HG03045 (cell line): ENCODE measurements around the gene MCM3AP.
"Not testable (repeated sequence)": the region's sequence is repeated elsewhere in the genome, so short reads cannot be mapped to it uniquely, and the experiment has no call there.

Source experiments
- ATAC-seq: cut with Tn5 transposase; IDR thresholded peaks from one replicate; pipeline ENCODE4 v1.9.1; 2021; ENCODE audit warnings: mild to moderate bottlenecking, moderate library complexity; ENCODE audit not compliant: unreplicated experiment

MCM3AP gene

DNA sequence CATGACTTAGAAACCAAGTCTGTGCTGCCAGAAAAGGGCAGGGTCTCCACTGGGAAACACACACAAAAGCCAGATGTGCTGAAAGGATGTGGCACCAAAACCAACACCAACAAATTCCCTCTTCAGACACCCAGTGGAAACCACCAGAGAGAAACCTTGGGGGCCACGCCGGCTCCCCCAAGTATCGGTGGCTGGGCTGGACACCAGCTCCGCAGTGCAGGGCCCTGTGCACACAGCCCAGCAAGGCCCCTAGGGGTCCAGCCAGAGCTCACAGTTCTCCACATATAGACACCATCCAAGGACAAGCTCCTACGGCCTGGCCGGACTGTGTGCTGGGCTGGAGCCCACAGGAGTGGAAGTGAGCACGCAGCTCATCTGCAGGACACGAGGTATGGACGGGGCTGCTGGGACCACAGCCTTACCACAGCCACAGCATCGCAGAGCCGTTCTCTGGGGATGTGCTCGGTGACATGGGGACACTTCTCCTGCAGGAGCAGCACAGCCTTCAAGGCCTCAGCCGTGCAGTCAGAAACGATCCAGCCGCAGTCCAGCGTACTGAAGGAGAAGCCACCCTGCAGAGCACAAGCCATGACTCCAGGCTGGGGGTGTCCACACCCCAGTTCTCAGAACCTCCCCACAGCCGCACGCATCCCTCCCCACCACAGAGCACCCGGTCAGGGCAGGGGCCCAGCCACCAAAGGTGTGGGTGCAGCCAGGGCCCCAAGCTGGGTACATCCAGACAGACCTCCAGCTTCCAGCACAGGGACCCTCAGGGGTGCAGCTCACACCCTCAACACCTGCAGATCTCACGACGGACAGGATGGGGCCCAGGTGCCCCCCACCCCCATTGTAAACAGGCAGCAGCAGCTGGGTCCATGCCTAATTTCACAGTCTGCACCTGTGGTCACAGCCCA lies 78.1 kb downstream of the MCM3AP start:
- ATAC-seq: no peak

DNA sequence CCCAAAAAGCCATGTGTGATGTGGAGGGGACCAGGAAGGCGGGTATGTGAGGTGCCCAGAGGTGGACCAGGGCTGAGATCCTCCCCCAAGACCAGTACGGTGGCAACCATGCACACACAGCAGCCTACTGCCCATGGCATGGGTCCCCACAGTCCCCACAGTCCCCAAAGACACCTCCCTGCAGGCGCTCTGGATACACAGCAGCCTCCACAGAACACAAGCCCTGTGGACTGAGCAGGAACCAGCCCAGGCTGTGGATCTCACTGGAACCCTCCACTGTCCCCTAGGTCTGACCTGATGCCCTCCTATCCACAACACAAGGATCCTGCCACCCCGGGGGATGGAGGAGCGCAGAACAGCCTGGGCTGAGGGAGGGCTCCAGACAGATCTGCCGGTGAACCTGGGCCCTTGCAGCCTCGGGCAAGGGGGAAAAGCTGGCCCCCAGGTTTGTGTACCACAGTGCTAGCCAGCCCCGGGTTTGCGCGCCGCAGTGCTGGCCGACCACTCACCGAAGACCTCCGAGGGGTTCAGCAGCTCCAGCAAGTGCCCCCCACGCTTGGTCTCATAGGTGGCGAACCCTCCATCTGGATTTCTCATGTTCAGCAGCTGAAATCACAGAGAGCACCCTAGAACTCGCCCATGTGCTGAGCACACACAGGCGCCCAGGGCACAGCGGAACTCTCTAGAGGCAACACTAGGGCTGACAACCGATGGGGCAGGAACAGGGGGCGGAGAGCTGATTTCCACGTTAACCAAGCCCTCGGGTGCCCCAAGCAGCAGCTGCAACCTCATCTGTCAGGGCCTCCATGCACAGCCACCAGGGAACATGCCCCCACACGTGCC lies 79.0 kb downstream of the MCM3AP start:
- no peak for ATAC-seq

DNA sequence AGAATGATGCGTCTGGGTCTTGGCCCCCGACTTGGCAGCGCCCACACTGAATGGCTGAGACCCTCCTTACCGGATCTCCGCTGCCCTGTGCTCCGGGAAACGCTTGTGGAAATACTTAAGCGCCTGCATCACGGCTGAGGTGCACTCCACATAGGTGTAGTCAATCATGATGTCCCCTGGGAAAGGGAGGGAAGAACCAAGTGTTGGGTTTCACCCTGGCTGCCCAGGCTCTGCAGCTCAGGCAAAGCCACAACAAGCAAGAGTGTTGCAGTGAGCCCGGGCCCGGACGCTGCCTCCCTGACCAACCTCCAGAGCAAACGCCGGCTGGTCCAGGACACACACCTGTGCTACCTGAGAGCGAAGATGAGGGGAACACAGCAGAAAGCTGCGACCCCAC lies 79.6 kb downstream of the MCM3AP start:
- ATAC-seq: no peak

DNA sequence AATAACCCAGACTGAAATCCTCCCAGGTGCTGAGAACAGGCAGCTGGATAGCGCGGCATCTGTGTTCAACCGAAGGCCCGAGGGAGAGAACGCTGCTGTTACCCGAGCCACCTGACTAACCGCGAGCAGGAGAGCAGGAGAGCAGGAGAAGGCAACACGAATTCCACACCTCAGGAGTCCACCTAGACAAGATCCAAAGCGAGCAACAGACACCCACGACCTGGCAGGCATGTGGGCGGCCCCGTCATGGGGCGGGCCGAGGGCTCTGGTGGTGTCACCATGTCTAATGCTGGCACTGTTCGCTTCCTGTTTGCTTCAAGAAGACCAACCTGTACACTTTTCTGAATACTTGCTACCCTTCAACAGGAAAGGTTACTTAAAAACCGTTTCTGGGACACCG lies 80.2 kb downstream of the MCM3AP start:
- ATAC-seq: no peak

DNA sequence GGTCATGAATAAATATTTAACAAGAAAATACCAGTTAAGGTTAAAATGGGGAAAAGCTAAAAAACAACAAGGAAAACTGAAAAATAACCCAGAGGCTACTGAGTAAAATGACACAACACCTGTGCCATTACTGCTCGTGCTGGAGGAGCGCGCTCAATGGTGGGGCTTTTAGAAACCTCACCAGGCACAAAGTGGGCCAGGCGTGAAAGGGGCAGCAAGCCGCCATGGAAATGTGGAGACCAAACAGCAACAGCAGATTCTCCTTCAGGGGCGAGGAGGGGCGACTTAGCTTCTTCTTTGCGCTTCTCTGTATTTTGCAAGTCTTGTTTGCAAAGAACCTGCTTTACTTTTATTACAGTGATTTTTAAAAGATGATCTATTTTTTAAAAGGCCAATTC lies 82.2 kb downstream of the MCM3AP start:
- ATAC-seq: no peak

DNA sequence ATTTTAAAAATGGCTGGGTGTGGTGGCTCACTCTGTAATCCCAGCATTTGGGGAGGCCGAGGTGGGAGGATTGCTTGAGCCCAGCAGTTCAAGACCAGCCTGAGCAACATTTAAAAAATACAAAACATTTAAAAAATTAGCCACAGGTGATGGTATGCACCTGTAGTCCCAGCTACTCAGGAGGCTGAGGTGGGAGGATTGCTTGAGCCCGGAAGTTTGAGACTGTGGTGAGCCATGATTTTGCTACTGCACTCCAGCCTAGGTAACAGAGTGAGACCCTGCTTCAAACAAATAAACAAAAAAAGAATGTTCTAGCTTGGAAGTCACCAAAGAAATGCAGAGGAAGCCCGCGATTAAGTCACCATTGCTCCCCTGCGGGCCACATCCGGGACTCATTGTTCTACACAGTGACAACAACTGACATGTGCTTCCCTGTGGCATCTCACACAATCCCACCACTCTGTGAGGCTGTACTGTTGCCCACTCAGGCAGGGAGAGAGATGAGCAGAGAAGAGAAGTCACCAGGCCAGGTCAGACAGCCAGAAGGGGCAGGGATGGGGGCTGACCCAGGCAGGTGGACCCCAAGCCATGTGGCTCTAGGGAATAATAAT lies 82.7 kb downstream of the MCM3AP start:
- ATAC-seq: no peak

DNA sequence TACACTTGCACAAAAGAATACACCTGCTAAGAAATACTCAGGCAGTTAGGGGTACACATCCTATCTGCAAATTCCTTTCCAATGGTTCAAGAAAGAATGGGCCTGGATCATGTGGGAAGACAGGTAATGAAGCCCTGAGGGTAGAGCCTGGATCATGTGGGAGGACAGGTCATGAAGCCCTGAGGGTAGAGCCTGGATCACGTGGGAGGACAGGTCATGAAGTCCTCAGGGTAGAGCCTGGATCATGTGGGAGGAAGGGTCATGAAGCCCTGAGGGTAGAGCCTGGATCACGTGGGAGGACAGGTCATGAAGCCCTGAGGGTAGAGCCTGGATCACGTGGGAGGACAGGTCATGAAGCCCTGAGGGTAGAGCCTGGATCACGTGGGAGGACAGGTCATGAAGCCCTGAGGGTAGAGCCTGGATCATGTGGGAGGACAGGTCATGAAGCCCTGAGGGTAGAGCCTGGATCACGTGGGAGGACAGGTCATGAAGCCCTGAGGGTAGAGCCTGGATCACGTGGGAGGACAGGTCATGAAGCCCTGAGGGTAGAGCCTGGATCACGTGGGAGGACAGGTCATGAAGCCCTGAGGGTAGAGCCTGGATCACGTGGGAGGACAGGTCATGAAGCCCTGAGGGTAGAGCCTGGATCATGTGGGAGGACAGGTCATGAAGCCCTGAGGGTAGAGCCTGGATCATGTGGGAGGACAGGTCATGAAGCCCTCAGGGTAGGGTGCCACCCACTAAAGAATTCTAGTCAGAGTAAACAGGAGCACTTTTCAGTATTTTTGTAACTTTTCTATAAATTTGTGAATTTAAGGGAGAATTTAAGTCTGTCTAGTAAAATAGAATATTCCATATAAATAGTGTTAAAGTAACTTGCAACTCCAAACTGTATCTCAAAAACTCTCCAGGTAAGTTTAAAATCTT lies 84.3 kb downstream of the MCM3AP start:
- ATAC-seq: not testable (repeated sequence)

DNA sequence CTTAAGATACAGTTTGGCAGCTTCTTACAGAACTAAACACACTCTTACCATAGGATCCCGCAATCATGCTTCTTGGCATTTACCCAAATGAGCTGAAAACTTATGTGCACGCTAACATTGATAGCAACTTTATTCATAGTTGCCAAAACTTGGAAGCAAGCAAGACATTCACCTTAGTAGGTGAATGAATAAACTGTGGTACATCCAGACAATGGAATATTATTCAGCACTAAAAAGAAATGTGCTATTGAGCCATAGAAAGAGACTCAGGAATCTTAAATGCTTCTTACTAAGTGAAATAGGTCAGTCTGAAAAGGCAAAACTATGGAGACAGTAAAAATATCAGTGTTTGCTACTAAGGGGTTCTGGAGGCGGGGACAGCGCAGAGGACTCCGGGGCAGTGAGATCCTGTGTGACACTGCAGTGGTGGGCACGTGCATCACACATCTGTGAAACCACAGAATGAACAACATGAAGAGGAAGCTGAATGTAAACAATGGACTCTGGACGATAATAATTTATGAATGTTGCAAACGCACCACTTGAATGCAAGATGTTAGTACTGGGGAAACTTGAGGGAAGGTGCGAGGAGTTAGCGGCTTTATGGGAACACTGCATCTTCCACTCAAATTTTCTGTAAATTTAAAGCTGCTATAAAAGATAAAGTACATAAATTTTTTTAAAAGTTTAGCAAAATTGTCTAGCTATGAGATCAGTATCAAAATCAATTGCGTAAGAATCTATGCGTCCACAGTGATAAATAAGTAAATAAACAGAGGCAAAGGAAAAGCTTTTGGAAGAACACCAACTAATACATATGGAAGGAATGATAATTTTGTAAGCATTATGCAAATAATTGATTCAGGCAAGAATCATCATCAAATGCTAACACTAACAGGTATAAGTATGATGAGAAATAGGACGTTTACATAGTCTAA lies 85.7 kb downstream of the MCM3AP start:
- ATAC-seq: no peak

DNA sequence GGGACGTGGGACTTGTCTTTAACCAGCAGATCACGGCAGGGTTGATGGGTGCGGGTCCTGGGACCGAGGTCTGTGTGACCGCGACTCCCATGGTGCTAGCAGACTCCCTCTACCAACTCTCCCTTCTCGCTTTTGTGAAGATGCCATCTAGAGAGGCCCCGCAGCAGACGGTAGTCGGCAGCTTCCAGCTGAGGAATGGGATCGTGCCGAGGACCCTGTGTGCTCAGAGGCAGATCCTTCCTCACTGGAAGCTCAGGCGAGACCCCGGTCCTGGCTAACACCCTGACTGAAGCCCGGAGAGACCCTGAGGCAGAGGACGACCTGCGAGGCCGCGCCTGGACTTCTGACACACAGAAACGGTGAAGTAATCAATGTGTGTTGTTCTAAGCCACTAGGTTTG lies 88.7 kb downstream of the MCM3AP start:
- ATAC-seq: no peak

DNA sequence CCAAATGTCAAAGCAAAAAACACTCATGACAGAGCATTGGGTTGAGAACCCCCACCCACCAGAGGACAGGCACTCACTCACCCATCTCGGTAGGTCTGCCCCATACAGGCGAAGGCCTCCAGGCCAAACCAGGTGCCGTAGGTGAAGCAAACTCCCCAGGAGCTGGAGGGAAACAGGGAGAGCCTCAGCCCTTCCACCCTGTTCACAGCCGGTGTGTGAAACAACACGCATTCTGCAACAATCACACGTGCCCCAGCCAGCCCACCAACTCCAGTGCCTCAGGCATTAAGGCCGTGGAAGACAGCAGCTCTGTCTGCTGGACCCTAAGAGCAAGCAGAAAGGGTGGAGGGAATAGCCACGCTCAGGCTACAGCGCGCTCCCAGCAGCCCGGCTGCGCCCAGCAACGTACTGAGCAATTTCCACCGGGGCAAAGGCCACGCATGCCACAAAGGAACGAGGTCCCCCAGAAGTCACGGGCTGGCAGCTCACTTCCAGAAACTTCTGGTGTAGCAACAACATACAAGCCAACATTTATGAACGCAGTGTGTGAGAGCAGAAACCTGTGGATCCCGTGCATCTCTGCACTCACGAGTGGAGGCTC lies 89.7 kb downstream of the MCM3AP start:
- ATAC-seq: no peak

DNA sequence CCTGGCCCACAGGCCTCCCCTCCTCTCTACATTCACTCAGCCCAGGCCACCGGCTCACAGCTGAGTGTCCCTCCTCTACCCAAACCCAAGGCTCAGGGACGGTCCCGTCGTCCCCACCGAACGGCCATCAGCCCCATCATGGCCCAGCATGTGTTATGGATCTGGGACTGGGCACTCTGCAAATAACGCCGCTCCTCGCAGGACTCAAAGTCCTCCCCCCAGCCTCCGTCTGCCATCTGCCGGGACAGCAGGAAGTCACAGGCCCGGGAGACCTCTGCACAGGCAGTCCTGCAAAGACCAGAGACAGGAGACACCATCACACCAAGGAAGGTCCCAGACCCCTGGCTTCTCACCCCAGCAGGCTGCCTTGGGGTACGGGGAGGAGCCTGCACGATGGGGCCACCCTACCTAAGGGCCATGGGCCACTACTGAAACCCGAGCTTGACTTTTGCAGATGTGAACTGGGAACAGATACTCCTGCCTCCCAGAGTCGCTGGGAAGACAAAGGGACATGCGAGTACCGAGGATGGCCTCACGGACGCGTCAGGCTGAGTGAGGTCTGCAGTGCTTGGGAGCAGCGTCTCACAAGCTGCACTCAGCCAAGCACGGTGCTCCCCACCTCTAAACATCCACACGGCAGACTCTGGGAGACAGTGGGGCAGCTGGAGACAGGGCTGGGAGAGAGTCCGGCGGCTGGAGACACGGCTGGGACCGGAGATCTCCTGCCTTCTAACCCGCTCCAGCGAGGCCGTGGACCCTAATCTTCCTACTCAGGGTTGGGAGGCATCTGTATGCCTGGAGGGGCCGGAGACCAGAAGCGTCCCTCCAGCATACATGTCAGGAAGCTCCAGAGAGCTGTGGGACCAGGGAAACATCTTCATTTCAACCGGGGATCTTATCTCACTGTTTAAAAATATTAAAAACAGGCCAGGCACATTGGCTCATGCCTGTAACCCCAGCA lies 90.8 kb downstream of the MCM3AP start:
- no peak for ATAC-seq

DNA sequence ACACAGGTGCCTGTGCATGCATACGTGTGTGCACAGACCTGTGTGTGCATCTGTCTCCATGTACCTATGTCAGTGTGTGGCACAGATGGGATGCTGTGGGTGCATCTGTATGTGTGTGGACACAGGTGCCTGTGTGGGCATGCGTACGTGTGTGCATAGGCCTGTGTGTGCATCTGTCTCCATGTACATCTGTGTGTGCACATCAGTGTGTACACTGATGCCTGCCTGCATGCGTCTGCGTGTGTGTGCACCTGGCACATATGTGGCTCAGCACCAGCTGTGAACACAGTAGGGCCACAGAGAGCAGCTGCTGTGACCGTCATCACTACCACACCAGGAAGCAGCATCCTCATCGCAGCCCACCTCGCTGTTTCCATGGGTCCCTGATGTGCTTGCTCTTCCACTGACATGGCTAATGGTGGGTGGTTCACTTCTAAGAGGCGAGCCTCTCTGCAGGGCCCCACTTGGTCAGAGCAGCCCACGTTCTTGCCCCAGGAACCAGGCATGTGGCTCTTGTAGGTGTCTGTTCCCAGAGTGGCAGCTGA lies 91.5 kb downstream of the MCM3AP start:
- ATAC-seq: no peak

DNA sequence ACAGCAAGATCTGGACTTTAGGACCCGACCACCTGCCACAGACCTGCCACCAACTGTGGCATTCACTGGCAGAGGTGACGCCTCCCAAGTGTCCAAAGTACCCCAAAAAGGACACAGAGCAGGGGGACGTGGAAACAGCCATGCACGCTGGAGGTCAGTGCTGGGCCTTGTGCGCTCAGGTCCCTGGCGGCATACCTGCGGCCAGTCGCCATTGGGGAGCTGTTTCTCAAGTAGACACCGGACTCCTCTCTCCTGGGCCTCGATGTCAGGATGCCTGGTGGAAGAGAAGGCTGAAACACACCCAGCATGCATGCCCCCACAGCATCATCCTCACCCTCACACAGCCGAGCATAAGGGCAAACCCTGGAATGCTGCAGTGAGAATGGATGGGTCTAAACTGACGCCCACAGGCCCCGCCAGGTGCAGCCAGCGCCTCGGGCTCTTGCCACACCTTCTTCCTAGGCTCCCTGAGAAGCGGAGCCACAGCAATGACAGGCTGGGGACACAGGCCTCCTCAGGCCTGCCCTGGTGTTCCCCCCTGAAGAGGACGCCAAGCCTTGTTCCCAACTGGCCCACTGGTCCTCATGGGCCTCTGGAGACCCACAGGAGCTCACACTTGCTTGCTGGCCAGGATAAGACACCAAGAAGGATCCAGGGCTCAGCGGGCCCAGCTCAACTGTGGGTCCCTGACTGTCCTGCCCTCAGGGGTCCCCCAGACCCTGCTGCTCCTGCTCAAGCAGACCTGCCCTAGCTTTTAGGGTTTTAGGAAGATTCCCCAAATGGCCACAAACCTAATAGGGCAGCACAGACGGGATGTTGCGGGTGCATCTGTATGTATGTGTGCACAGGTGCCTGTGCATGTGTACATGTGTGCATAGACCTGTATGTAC lies 93.5 kb downstream of the MCM3AP start:
- ATAC-seq: no peak

DNA sequence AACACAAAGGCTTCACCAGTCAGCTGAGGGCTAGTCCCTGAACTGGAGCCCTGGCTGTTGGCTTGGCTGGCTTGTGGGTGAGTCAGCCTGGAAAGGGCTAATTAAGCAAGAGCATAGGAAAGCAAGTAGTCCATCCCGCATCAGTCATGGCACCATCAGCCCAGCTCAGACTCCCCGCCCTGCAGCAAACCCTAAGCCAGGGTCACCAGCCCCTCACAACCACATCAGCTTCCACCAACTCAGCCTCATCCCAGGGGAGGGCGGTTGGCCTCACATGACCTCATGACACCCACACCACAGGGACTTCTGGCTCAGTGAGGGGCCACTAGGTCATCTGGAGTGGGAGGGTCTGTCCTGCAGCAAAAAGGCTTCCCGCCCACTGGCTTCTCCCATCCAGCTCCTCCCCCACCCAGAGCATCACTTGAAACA lies 94.1 kb downstream of the MCM3AP start:
- no peak for ATAC-seq

DNA sequence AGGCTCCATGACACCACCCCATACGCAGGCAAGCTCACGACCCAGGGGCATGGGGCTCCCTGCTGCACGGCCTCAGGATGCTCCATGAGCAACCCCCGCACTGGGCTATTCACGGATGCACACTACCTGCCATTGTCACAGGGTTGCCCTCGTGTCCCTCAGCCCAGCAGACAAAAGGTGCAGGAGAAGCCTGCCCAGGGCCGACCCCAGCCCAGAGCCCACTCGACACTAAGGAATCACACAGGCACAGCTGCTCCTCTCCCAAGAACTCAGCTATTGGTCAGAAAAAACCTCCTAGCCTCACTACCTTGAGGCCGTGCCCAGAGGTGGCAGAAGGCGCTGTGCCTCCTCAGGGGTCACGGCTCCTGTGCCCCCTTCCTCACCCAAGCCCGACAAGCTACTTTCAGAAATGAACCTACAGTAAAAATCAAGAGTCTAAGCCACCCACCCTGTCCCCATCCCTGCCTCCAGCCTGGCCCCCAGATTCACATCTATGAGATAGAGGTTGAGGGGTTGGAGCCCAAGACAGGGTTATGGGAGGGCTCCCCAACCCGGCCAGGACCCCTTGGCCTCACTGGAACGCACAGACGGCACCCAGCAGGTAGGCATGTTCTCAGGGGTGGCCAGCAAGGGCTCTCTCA lies 94.8 kb downstream of the MCM3AP start:
- no peak for ATAC-seq

DNA sequence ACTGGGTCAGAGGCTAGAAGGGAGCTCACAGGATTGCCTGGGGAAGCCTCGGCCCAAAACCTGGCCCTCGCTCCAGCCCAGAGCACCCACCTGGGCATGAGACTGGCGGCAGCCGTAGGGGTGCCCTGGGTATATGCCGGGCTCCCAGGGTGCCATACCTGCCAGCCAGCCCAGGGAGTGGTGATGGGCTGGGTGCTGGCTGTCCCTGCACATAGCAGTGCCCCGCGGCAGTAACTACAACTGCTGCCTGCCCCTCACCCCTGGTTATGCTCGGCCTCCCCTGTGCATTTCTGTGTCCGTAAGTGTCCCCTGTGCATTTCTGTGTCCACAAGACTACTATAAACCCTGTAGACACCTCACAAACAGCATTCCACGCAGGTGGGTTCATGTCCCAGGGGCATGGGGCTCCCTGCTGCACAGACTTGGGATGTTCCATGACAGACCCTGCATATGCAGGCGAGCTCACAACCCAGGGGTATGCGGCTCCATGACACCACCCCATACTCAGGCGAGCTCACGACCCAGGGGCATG lies 95.4 kb downstream of the MCM3AP start:
- no peak for ATAC-seq
